ENCODE data around the gene CCDC186. TPM values are rescaled to one million over a fixed set of nuclear protein-coding genes. Genes with fewer than 3 reads are reported as not detected.

The CCDC186 gene
- total RNA-seq, 1 donor from 2014 or later, result 22.9 TPM

DNA sequence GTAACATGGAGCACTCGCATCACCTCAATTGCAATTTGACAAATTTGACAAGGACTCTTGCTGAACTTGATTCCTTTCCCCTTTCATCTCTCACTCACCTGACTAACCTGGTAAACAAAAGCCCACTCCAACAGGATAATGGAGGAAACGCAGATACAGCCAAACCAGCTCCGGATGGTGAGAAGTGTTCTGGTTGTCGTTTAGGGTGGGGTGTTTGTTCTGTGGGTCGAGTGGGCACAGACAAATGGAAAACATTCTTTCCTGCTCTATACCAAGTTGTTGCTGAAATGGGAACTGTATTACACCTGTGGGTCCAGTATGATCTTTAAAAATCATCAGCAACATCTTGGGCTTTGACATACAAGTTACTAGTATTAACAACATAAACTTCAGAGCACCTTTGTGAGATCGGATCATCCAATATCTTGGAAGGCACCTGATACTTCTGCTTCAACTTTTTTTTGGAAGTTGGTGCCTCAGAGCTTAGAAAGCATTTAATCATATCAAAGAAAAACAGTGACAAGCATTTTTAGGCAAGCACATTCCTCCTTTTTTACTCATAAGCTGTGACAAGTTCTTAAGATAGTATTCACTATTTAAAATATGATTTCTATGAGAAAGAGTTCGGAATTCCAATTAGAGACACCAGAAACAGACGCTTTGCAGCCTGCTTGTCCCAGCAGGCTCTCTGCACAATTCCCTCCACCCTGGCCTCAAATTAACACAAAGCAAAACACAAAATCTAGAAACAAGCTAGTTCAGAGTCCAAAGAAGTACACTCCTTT is 58.1 kb downstream of the CCDC186 start:
- H3K27ac ChIP-seq, result no peak overlapping the region
- Mint-ChIP-seq H3K4me3 (no peak overlapping the region), H3K27me3 (ENCODE audit: insufficient read depth, low read depth) (peaks cover 3% of the 10 kb centered on the region), H3K27ac (no peak overlapping the region), H3K36me3 (no peaks in the 10 kb centered on the region), H3K4me1 (peaks cover 3% of the 10 kb centered on the region), H3K9me3 (no peaks in the 10 kb centered on the region)
- no peaks in the 10 kb centered on the region for H3K36me3 ChIP-seq
- no peaks in the 10 kb centered on the region for H3K79me2 ChIP-seq (ENCODE audit: low read depth)
- H3F3A ChIP-seq (ENCODE audit: low read depth), result no peaks in the 10 kb centered on the region
- no peak overlapping the region for H3K4me3 ChIP-seq
- no peak for DNase-seq (ENCODE audit: low spot score)
- H4K20me1 ChIP-seq (ENCODE audit: low read depth), result no peaks in the 10 kb centered on the region
- H3K27me3 ChIP-seq, result no peaks in the 10 kb centered on the region
- H3K4me1 ChIP-seq, result no peaks in the 10 kb centered on the region
- H3K9ac ChIP-seq, result no peak overlapping the region
- TF ChIP-seq EZH2 (IDR thresholded peaks at IDR 0.05), result no peak
- no peaks in the 10 kb centered on the region for H3K9me3 ChIP-seq (ENCODE audit: low read depth)
- no peak overlapping the region for H3K4me2 ChIP-seq
- no peak overlapping the region for H2AFZ ChIP-seq (replicated peaks)

DNA sequence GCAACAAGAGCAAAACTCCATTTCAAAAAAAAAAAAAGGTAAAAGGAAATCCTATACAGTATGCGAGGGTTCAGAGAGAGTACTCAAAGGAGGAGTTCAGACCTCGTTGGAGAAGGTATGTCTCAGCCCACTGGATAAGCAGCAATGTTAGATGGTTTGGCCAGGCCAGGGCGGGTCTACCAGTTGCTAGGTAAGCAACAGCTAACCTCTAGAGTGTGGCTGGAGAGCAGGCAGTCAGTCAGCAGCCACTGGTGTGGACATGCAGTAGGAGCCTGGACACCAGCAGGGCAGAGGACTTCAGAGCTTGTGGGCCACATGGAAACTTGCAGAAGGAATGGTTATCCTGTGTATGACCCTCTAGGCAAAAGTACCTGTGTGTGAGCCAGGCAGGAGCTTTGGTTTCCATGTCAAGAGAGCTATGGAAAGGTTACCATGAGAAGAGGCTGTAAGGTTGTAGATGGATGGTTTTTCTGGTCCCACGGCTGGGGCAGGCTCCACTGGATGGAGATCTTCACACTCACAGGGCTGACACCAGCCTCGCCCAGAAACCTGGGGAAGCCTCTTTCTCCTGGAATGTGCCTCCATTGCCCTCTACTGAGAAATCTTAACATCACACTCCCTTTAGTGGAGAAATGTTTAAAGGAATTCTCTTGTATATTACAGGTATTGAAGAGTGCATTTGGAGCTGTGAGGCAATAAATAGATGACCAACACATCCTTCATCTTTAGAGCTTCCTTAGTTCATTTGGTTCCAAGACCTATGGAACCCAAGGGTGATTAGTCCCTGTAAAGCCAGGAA is 63.6 kb downstream of the CCDC186 start:
- H3K27ac Mint-ChIP-seq, result no peak overlapping the region
- no peak overlapping the region for H2AFZ ChIP-seq (replicated peaks)
- no peaks in the 10 kb centered on the region for H3K27me3 ChIP-seq
- no peaks in the 10 kb centered on the region for H3K36me3 Mint-ChIP-seq
- H3K9me3 ChIP-seq (ENCODE audit: low read depth), result no peaks in the 10 kb centered on the region
- H3K4me2 ChIP-seq, result no peak overlapping the region
- peaks cover 3% of the 10 kb centered on the region for H3K27me3 Mint-ChIP-seq (ENCODE audit: insufficient read depth, low read depth)
- no peak for TF ChIP-seq EZH2 (IDR thresholded peaks at IDR 0.05)
- TF ChIP-seq, protein P1, sequence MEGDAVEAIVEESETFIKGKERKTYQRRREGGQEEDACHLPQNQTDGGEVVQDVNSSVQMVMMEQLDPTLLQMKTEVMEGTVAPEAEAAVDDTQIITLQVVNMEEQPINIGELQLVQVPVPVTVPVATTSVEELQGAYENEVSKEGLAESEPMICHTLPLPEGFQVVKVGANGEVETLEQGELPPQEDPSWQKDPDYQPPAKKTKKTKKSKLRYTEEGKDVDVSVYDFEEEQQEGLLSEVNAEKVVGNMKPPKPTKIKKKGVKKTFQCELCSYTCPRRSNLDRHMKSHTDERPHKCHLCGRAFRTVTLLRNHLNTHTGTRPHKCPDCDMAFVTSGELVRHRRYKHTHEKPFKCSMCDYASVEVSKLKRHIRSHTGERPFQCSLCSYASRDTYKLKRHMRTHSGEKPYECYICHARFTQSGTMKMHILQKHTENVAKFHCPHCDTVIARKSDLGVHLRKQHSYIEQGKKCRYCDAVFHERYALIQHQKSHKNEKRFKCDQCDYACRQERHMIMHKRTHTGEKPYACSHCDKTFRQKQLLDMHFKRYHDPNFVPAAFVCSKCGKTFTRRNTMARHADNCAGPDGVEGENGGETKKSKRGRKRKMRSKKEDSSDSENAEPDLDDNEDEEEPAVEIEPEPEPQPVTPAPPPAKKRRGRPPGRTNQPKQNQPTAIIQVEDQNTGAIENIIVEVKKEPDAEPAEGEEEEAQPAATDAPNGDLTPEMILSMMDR (IDR thresholded peaks at IDR 0.05), result peak; percentile 55
- no peak overlapping the region for H3K9ac ChIP-seq
- no peaks in the 10 kb centered on the region for H3K9me3 Mint-ChIP-seq
- peak; percentile 44 for DNase-seq (ENCODE audit: low spot score)
- no peaks in the 10 kb centered on the region for H3K79me2 ChIP-seq (ENCODE audit: low read depth)
- H3K36me3 ChIP-seq, result no peaks in the 10 kb centered on the region
- no peak overlapping the region for H3K4me3 ChIP-seq
- H4K20me1 ChIP-seq (ENCODE audit: low read depth), result no peaks in the 10 kb centered on the region
- H3K4me1 ChIP-seq, result no peaks in the 10 kb centered on the region
- H3K4me3 Mint-ChIP-seq, result no peak overlapping the region
- no peaks in the 10 kb centered on the region for H3F3A ChIP-seq (ENCODE audit: low read depth)
- H3K4me1 Mint-ChIP-seq, result peaks cover 3% of the 10 kb centered on the region
- no peak overlapping the region for H3K27ac ChIP-seq

DNA sequence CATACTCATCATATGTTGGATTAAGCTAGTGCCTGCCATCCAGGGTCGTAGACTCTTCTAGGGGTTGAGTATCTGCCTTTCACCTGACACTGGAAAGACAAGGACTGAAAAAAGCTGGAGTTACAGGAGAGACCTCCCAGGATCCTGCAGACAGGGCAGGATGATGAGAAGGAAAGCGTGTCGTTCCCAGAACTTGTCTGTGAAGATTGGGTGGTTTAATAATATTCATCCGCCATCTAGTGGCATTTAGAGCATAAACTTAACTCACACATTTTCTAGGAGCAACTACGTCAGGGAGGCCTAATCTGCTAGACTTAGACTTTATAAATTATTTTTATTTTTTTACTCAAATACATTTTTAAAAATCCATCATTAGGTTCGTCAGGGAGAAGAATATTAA is 70.7 kb downstream of the CCDC186 start:
- Histone ChIP-seq H2AFZ (replicated peaks) (no peak overlapping the region), H3K27me3 (peaks cover 35% of the 10 kb centered on the region), H3K27ac (no peak overlapping the region), H3K36me3 (no peaks in the 10 kb centered on the region), H3K4me1 (no peaks in the 10 kb centered on the region), H3K9ac (no peak overlapping the region), H3K4me3 (no peak overlapping the region), H3K79me2 (ENCODE audit: low read depth) (no peaks in the 10 kb centered on the region), H4K20me1 (ENCODE audit: low read depth) (no peaks in the 10 kb centered on the region), H3K4me2 (no peak overlapping the region), H3K9me3 (ENCODE audit: low read depth) (no peaks in the 10 kb centered on the region), H3F3A (ENCODE audit: low read depth) (no peaks in the 10 kb centered on the region)
- Mint-ChIP-seq H3K27me3 (ENCODE audit: insufficient read depth, low read depth) (peaks cover 31% of the 10 kb centered on the region), H3K9me3 (peaks cover 5% of the 10 kb centered on the region), H3K27ac (no peak overlapping the region), H3K36me3 (no peaks in the 10 kb centered on the region), H3K4me3 (no peak overlapping the region), H3K4me1 (peaks cover 14% of the 10 kb centered on the region)
- peak; percentile 42 for DNase-seq (ENCODE audit: low spot score)
- TF ChIP-seq, protein P1 (IDR thresholded peaks at IDR 0.05), result peak; percentile 45
- no peak for TF ChIP-seq EZH2phosphoT487 (IDR thresholded peaks at IDR 0.05)

DNA sequence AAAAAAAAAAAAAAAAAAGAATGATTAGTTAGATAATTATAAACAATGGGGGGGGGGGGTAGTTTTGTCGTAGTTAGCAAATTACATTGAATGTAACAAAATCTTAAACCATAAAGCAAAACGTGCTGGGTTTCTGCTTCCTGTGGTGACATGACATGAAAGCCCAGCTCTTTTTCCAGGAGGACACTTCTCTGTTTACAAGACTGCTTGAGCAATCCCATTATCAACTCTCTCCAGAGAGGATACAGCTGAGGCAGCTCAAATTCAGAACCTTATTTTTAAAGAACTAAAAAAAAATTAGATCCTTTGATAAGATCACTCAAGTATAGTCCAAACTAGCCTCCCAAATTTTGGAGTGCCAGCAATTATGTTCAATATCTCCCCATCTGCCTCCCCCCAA is 71.7 kb downstream of the CCDC186 start:
- H3K4me2 ChIP-seq, result no peak overlapping the region
- peaks cover 14% of the 10 kb centered on the region for H3K4me1 Mint-ChIP-seq
- no peaks in the 10 kb centered on the region for H3K4me1 ChIP-seq
- H3K9me3 Mint-ChIP-seq, result peaks cover 5% of the 10 kb centered on the region
- no peak overlapping the region for H3K27ac ChIP-seq
- no peak for DNase-seq (ENCODE audit: low spot score)
- peaks cover 35% of the 10 kb centered on the region for H3K27me3 Mint-ChIP-seq (ENCODE audit: insufficient read depth, low read depth)
- no peaks in the 10 kb centered on the region for H3K9me3 ChIP-seq (ENCODE audit: low read depth)
- no peaks in the 10 kb centered on the region for H4K20me1 ChIP-seq (ENCODE audit: low read depth)
- no peak overlapping the region for H2AFZ ChIP-seq (replicated peaks)
- no peak overlapping the region for H3K9ac ChIP-seq
- H3K27me3 ChIP-seq, result peaks cover 35% of the 10 kb centered on the region
- H3K4me3 ChIP-seq, result no peak overlapping the region
- no peaks in the 10 kb centered on the region for H3K79me2 ChIP-seq (ENCODE audit: low read depth)
- H3K36me3 Mint-ChIP-seq, result no peaks in the 10 kb centered on the region
- no peak overlapping the region for H3K27ac Mint-ChIP-seq
- no peaks in the 10 kb centered on the region for H3K36me3 ChIP-seq
- no peak overlapping the region for H3K4me3 Mint-ChIP-seq
- no peaks in the 10 kb centered on the region for H3F3A ChIP-seq (ENCODE audit: low read depth)
- TF ChIP-seq EZH2phosphoT487 (IDR thresholded peaks at IDR 0.05) (no peak), EZH2 (IDR thresholded peaks at IDR 0.05) (no peak)
- TF ChIP-seq, protein P1 (IDR thresholded peaks at IDR 0.05), result no peak
